ENCODE data around the gene HRH1.

GRCh38 chr3:11238060-11238459 is 83.8 kb downstream of the HRH1 start:
- TF ChIP-seq CTCF (IDR thresholded peaks at IDR 0.05 in 2 of 3, conservative IDR thresholded peaks at IDR 0.05 in 1 of 3; ENCODE audit: borderline replicate concordance in 1 of 3, insufficient read depth in 1 of 3, low read depth in 2 of 3, low read length in 2 of 3) (no peak), POLR2A (IDR thresholded peaks at IDR 0.05; ENCODE audit: borderline replicate concordance, extremely low read depth, insufficient read depth, insufficient read length) (no peak), EZH2 (IDR thresholded peaks at IDR 0.05) (no peak), ATF3 (IDR thresholded peaks at IDR 0.05) (no peak), SIN3A (IDR thresholded peaks at IDR 0.05; ENCODE audit: low read depth) (no peak), REST (IDR thresholded peaks at IDR 0.05; ENCODE audit: low read depth) (no peak), YY1 (IDR thresholded peaks at IDR 0.05; ENCODE audit: extremely low read depth, insufficient replicate concordance, low read depth, low read length) (no peak), MAX (IDR thresholded peaks at IDR 0.05) (no peak), RAD21 (IDR thresholded peaks at IDR 0.05; ENCODE audit: low read depth) (no peak), POLR2AphosphoS5 (IDR thresholded peaks at IDR 0.05; ENCODE audit: low read depth, low read length) (no peak), FOSL1 (IDR thresholded peaks at IDR 0.05; ENCODE audit: low read depth) (peak; percentile 42; the same call in 1 of the 2 replicates), EGR1 (IDR thresholded peaks at IDR 0.05; ENCODE audit: low read depth) (no peak), EZH2phosphoT487 (IDR thresholded peaks at IDR 0.05; ENCODE audit: borderline replicate concordance) (no peak), ZNF274 (IDR thresholded peaks at IDR 0.05; ENCODE audit: low read depth, low read length) (no peak)

Measured in HCT116 (cell line).